ENCODE measurements around the gene SUPT4H1.

Gene SUPT4H1

GRCh38 chr17:58380207-58381123 lies 28.5 kb upstream of the SUPT4H1 start:
- DNase-seq (ENCODE audit: low read depth in 2 of 2): no peak
- TF ChIP-seq, protein P1, sequence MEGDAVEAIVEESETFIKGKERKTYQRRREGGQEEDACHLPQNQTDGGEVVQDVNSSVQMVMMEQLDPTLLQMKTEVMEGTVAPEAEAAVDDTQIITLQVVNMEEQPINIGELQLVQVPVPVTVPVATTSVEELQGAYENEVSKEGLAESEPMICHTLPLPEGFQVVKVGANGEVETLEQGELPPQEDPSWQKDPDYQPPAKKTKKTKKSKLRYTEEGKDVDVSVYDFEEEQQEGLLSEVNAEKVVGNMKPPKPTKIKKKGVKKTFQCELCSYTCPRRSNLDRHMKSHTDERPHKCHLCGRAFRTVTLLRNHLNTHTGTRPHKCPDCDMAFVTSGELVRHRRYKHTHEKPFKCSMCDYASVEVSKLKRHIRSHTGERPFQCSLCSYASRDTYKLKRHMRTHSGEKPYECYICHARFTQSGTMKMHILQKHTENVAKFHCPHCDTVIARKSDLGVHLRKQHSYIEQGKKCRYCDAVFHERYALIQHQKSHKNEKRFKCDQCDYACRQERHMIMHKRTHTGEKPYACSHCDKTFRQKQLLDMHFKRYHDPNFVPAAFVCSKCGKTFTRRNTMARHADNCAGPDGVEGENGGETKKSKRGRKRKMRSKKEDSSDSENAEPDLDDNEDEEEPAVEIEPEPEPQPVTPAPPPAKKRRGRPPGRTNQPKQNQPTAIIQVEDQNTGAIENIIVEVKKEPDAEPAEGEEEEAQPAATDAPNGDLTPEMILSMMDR (IDR thresholded peaks at IDR 0.05; ENCODE audit: low read depth, low read length): no peak
- no peak overlapping the region for H3K4me3 ChIP-seq (replicated peaks in 1 of 2; ENCODE audit: low read depth in 2 of 2, low read length in 2 of 2)

- TF ChIP-seq, protein P1 (IDR thresholded peaks at IDR 0.05; ENCODE audit: low read depth, low read length): no peak
- no peak for DNase-seq (ENCODE audit: low read depth in 2 of 2)
- H3K4me3 ChIP-seq (replicated peaks in 1 of 2; ENCODE audit: low read depth in 2 of 2, low read length in 2 of 2): no peak overlapping the region
Measured at GRCh38 chr17:58379511-58379824, 27.5 kb upstream of the SUPT4H1 start.

DNA sequence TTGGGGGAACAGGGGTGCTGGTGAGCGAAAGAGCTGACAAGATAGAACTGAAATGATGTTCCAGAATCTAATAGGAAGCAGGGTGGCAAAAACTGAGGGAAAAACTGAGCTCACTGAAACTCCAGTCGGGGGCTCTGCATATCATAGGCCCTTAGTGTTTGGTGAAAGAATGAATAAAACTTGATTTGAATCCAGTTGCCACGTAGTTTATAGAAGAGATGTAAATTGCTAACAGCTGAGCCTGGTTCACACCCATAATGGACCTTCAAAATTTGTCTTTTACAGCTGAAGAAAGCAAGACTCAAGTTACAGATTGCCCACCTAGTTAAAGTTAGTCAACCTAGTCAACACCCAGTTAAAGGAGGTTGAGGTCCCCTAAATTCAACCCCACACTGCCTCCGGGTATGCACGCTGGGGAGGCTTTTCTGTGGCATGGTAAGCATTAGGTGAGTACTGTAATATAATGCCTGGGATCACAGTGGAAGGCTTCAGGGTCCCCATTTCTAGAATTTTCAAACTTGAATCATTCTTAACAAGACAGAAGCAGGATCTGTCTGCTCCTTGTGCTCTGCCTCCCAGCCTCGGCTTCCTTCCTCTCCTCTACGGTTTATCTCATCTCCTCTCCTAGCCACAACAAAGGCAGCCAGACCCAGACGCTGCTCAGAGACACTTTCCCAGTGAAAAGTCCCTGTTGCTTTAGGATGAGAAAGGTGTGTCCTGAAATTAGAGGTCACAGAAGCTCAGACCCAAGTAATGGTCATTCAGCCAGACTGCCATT lies 26.9 kb upstream of the SUPT4H1 start:
- no peak overlapping the region for H3K4me3 ChIP-seq (replicated peaks in 1 of 2; ENCODE audit: low read depth in 2 of 2, low read length in 2 of 2)
- TF ChIP-seq, protein P1 (IDR thresholded peaks at IDR 0.05; ENCODE audit: low read depth, low read length): no peak
- no peak for DNase-seq (ENCODE audit: low read depth in 2 of 2)

DNA sequence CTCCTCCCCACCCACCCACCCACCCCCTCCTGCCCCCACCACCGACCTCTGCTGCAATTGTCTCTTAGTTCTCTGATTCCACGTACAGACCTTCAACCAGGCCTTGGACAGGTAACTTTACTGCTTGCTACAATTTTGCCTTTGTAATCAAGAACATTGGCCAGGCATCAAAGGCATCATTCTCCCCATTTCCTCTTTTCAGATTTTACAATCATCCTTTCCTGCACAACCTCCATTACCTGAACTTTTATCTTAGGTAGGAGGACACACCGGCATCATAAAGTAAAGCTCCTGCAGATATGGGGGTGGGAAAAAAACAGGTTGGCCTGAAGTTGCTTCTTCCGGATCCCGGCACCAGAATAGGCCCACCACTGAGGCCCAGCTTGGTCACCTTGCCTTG lies 25.7 kb upstream of the SUPT4H1 start:
- no peak overlapping the region for H3K4me3 ChIP-seq (replicated peaks in 1 of 2; ENCODE audit: low read depth in 2 of 2, low read length in 2 of 2)
- TF ChIP-seq, protein P1 (IDR thresholded peaks at IDR 0.05; ENCODE audit: low read depth, low read length): no peak
- DNase-seq (ENCODE audit: low read depth in 2 of 2): no peak

GRCh38 chr17:58377093-58377601 lies 25.1 kb upstream of the SUPT4H1 start:
- no peak for DNase-seq (ENCODE audit: low read depth in 2 of 2)
- TF ChIP-seq, protein P1 (IDR thresholded peaks at IDR 0.05; ENCODE audit: low read depth, low read length): no peak
- no peak overlapping the region for H3K4me3 ChIP-seq (replicated peaks in 1 of 2; ENCODE audit: low read depth in 2 of 2, low read length in 2 of 2)

- no peak for DNase-seq (ENCODE audit: low read depth in 2 of 2)
- TF ChIP-seq, protein P1 (IDR thresholded peaks at IDR 0.05; ENCODE audit: low read depth, low read length): no peak
- no peak overlapping the region for H3K4me3 ChIP-seq (replicated peaks in 1 of 2; ENCODE audit: low read depth in 2 of 2, low read length in 2 of 2)
Measured at GRCh38 chr17:58376472-58377000, 24.5 kb upstream of the SUPT4H1 start.
